NCI-H446 (cell line): ENCODE results near the gene CLIC5.
A peak's percentile ranks its signal among the peaks of the same experiment; 100 is the strongest.

ENCODE experiments used
- DNase-seq, 2 experiments: peaks; one replicate each; lab custom pipeline; 2025; lab: John Stamatoyannopoulos, UW

CLIC5 gene

GRCh38 chr6:45965007-45965406 lies 50.7 kb downstream of the CLIC5 start:
- no peak for DNase-seq

GRCh38 chr6:45964300-45964699 lies 51.4 kb downstream of the CLIC5 start:
- no peak for DNase-seq

- DNase-seq, result no peak
Observed at GRCh38 chr6:45963896-45964295, 51.8 kb downstream of the CLIC5 start.

- DNase-seq, result no peak
Observed at GRCh38 chr6:45961125-45961524, 54.5 kb downstream of the CLIC5 start.

GRCh38 chr6:45959534-45960145 lies 56.0 kb downstream of the CLIC5 start:
- DNase-seq, result peak in 1 of 2 experiments; percentile 22

- DNase-seq, result no peak
Observed at GRCh38 chr6:45956663-45957062, 59.0 kb downstream of the CLIC5 start.

GRCh38 chr6:45956176-45956575 lies 59.5 kb downstream of the CLIC5 start:
- DNase-seq, result no peak

GRCh38 chr6:45955597-45955996 lies 60.1 kb downstream of the CLIC5 start:
- no peak for DNase-seq

GRCh38 chr6:45952546-45952945 lies 63.1 kb downstream of the CLIC5 start:
- no peak for DNase-seq

GRCh38 chr6:45952168-45952529 lies 63.5 kb downstream of the CLIC5 start:
- no peak for DNase-seq

GRCh38 chr6:45951321-45952167 lies 64.1 kb downstream of the CLIC5 start:
- no peak for DNase-seq

GRCh38 chr6:45949256-45949655 lies 66.4 kb downstream of the CLIC5 start:
- DNase-seq, result no peak

- no peak for DNase-seq
Observed at GRCh38 chr6:45947807-45948206, 67.9 kb downstream of the CLIC5 start.

- no peak for DNase-seq
Observed at GRCh38 chr6:45946887-45947286, 68.8 kb downstream of the CLIC5 start.

GRCh38 chr6:45946352-45946751 lies 69.3 kb downstream of the CLIC5 start:
- DNase-seq, result peak in 1 of 2 experiments; percentile 7

- no peak for DNase-seq
Observed at GRCh38 chr6:45942953-45943352, 72.7 kb downstream of the CLIC5 start.

GRCh38 chr6:45933855-45934254 lies 81.8 kb downstream of the CLIC5 start:
- DNase-seq, result no peak

GRCh38 chr6:45931232-45931631 lies 84.4 kb downstream of the CLIC5 start:
- DNase-seq, result no peak

GRCh38 chr6:45930420-45931040 lies 85.1 kb downstream of the CLIC5 start:
- DNase-seq, result peak in 1 of 2 experiments; percentile 55

GRCh38 chr6:45929421-45930361 lies 86.0 kb downstream of the CLIC5 start:
- no peak for DNase-seq

- DNase-seq, result no peak
Observed at GRCh38 chr6:45928721-45929305, 86.8 kb downstream of the CLIC5 start.
